Thyroid gland (tissue), 4 donors: Measurements from ENCODE around the gene MT1HL1. TPM values are rescaled to one million over a fixed set of nuclear protein-coding genes. Genes with fewer than 3 reads are reported as not detected.

Source experiments
- DNase-seq, 2 donors: peaks; one replicate each; pipeline ENCODE4 v3.0.0-alpha.2; 2019
- H3K27ac ChIP-seq, 3 donors: fragments of 200-600 bp; sonication (generic); 1 replicate in 2 of 3; 2 replicates in 1 of 3; pipeline ENCODE4 v1.5.1; 2016 to 2019; ENCODE audit warnings: mild to moderate bottlenecking in 1 of 3, moderate library complexity in 1 of 3
- H3K27me3 ChIP-seq: fragments of 200-600 bp; sonication (generic); one replicate; pipeline ENCODE4 v1.5.1; 2019
- H3K36me3 ChIP-seq, 2 donors: fragments of 200-600 bp; sonication (generic); one replicate each; pipeline ENCODE4 v1.5.1; 2016 to 2019
- H3K4me1 ChIP-seq, 2 donors: fragments of 200-600 bp; sonication (generic); one replicate each; pipeline ENCODE4 v1.5.1; 2017 to 2019
- H3K4me3 ChIP-seq, 3 donors: fragments of 200-600 bp; sonication (generic); replicated peaks in 1 of 3; 1 replicate in 2 of 3; 2 replicates in 1 of 3; pipeline ENCODE4 v1.5.1; 2016; ENCODE audit warnings: mild to moderate bottlenecking in 1 of 3
- H3K9me3 ChIP-seq: fragments of 200-600 bp; sonication (generic); one replicate; pipeline ENCODE4 v1.5.1; 2017
- CTCF ChIP-seq, 6 experiments: fragments of 200-600 bp in 3 of 6; fragments of 450-650 bp in 3 of 6; sonication (generic) in 3 of 6; IDR thresholded peaks; one replicate each; pipeline ENCODE4 v1.5.1; 2016 to 2019; ENCODE audit warnings: antibody characterized with exemption in 6 of 6, mild to moderate bottlenecking in 2 of 6, inconsistent platforms in 1 of 6, moderate library complexity in 1 of 6
- POLR2A ChIP-seq, 2 donors: fragments of 450-650 bp; IDR thresholded peaks; one replicate each; pipeline ENCODE4 v1.6.1; 2017; ENCODE audit warnings: antibody characterized with exemption in 2 of 2, mild to moderate bottlenecking in 2 of 2, moderate library complexity in 1 of 2
- WGBS, 2 donors: methylation state at CpG; one replicate each; pipeline ENCODE4 v1.1.5; 2017; 5-methylcytosine and 5-hydroxymethylcytosine counted together
- intact Hi-C: fragments of 100-400 bp; cut with DNase I; formaldehyde crosslinking; loops from one replicate; pipeline ENCODE4 v1.15.1; 2023
- total RNA-seq, 4 donors: library from RNA; depleted of rRNA; stranded (reverse); fragments of >200 nt; gene quantifications; one replicate each; pipeline ENCODE4 v1.2.3, GENCODE V29; 2016

Gene MT1HL1
- total RNA-seq, 4 donors from 2014 or later = not detected

- Histone ChIP-seq H3K9me3 (no peaks in the 10 kb centered on the region), H3K27ac (no peak overlapping the region), H3K27me3 (no peaks in the 10 kb centered on the region), H3K4me3 (no peak overlapping the region), H3K4me1 (no peaks in the 10 kb centered on the region), H3K36me3 (no peaks in the 10 kb centered on the region)
- TF ChIP-seq CTCF (IDR thresholded peaks at IDR 0.05) = no peak
- TF ChIP-seq POLR2A (IDR thresholded peaks at IDR 0.05) = no peak
- 89 to 94% methylated on average over 6 of the region's 6 CpGs for WGBS, 2 donors
- DNase-seq = no peak
- intact Hi-C loops = no loop called here
Measured at GRCh38 chr1:236966636-236967035, 37.6 kb downstream of the MT1HL1 start.

GRCh38 chr1:236963920-236964319, 40.3 kb downstream of the MT1HL1 start:
- intact Hi-C loops = no loop called here
- no peaks in the 10 kb centered on the region for H3K27me3 ChIP-seq
- no peaks in the 10 kb centered on the region for H3K4me1 ChIP-seq
- H3K27ac ChIP-seq = no peak overlapping the region
- TF ChIP-seq CTCF (IDR thresholded peaks at IDR 0.05) (no peak), POLR2A (IDR thresholded peaks at IDR 0.05) (no peak)
- no peaks in the 10 kb centered on the region for H3K36me3 ChIP-seq
- H3K9me3 ChIP-seq = no peaks in the 10 kb centered on the region
- DNase-seq = no peak
- WGBS, 2 donors = 83 to 87% methylated on average over 2 of the region's 2 CpGs
- H3K4me3 ChIP-seq = no peak overlapping the region

- DNase-seq = no peak
- 97 to 100% methylated on average over 2 of the region's 2 CpGs for WGBS, 2 donors
- no peaks in the 10 kb centered on the region for H3K4me1 ChIP-seq
- H3K36me3 ChIP-seq = no peaks in the 10 kb centered on the region
- no peaks in the 10 kb centered on the region for H3K27me3 ChIP-seq
- no peak overlapping the region for H3K4me3 ChIP-seq
- no peaks in the 10 kb centered on the region for H3K9me3 ChIP-seq
- TF ChIP-seq POLR2A (IDR thresholded peaks at IDR 0.05) (no peak), CTCF (IDR thresholded peaks at IDR 0.05) (no peak)
- H3K27ac ChIP-seq = no peak overlapping the region
- intact Hi-C loops = no loop called here
Measured at GRCh38 chr1:236959112-236959511, 45.1 kb downstream of the MT1HL1 start.

DNA sequence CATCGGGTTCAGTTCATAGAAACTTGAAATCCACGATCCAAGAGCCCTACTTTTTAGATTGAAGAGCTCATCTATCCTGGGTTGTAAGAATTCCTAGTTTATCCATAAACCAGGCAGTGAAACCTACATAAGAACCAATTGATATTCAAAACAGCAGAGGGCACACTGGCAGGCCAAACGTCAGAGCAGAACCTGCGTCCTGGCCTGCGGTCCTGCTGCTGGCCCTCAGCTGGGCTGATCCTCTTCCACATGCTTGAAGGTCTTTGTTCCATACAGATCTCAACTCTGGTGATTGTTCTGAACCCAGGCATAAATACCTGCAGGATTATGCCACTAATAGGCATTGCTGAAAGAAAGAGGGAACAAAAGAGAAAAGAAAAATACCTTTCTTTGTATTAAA, 47.0 kb downstream of the MT1HL1 start:
- Histone ChIP-seq H3K4me1 (no peaks in the 10 kb centered on the region), H3K36me3 (no peaks in the 10 kb centered on the region), H3K9me3 (no peaks in the 10 kb centered on the region), H3K27me3 (no peaks in the 10 kb centered on the region), H3K27ac (no peak overlapping the region), H3K4me3 (no peak overlapping the region)
- intact Hi-C loops = no loop called here
- 60 to 81% methylated on average over 5 of the region's 5 CpGs for WGBS, 2 donors
- DNase-seq = no peak
- TF ChIP-seq POLR2A (IDR thresholded peaks at IDR 0.05) (no peak), CTCF (IDR thresholded peaks at IDR 0.05) (no peak)

Other genes starting within 250 kb of the MT1HL1 start
- 10 to 100 TPM; 43.2 to 78.3 (median 47.0) TPM for gene MTR, start 209.1 kb downstream of the MT1HL1 start, total RNA-seq
- gene RYR2, start 37.7 kb upstream of the MT1HL1 start, total RNA-seq = 10 to 100 TPM in 3 of 4 donors, 1 to 10 TPM in 1; 6.6 to 31.8 (median 28.2) TPM